Measurements from ENCODE around the gene AP1M1. TPM values are rescaled to one million over a fixed set of nuclear protein-coding genes. Genes with fewer than 3 reads are reported as not detected.

AP1M1 gene
- polyA plus RNA-seq, 1 donor from 2014 or later: 130 TPM

DNA sequence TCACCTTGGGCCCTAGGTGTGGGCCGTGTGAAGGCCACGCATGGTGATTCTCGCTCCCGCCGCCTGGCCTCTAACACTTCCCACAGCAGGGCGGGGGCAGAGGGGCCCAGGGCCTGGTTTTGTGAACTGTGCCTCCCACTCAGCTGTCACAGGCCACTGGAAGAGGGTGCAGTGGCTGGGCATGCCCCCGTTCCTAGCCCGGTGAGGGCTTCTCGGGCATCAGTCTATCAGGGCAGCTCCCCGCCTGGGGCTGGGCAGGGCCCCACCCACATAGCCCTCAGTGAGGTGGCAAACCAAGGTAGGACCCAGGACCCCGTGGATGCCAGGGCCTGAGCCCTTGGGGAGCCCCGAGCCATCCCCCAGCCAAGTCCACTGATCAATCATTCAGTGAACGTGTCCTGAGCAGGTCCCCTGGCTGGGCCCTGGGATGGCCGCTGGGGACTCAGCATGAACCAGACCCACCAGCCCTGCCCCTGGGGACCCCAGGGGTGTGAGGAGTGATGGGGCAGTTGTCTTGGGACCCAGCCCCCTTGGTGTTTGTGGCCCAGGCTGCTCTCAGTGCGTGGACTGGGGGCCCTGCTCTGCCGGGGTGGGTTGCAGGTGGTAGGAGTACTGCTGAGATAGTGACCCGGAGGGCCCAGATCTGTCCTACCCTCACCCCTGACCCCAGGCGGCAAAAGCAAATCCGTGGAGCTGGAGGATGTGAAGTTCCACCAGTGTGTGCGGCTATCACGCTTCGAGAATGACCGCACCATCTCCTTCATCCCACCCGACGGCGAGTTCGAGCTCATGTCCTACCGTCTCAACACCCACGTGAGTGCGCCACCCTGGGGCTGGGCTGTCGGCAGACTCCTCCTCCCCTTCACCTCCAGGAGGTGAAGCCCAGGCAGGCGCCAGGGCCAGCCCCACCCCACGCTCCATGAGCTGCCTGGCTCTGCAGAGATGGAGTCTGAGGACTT, 29.4 kb downstream of the AP1M1 start:
- Mint-ChIP-seq H3K27me3 (no peaks in the 10 kb centered on the region), H3K4me1 (no peaks in the 10 kb centered on the region), H3K4me3 (no peak overlapping the region), H3K9me3 (no peaks in the 10 kb centered on the region), H3K36me3 (peaks cover 16% of the 10 kb centered on the region), H3K27ac (no peak overlapping the region)

GRCh38 chr19:16227837-16228636, 30.3 kb downstream of the AP1M1 start:
- Mint-ChIP-seq H3K4me1 (no peaks in the 10 kb centered on the region), H3K36me3 (peaks cover 9% of the 10 kb centered on the region), H3K27ac (no peak overlapping the region), H3K9me3 (no peaks in the 10 kb centered on the region), H3K4me3 (no peak overlapping the region), H3K27me3 (no peaks in the 10 kb centered on the region)

- no peaks in the 10 kb centered on the region for H3K4me1 Mint-ChIP-seq
- H3K4me3 Mint-ChIP-seq: no peak overlapping the region
- no peaks in the 10 kb centered on the region for H3K27me3 Mint-ChIP-seq
- H3K27ac Mint-ChIP-seq: no peak overlapping the region
- H3K9me3 Mint-ChIP-seq: no peaks in the 10 kb centered on the region
- H3K36me3 Mint-ChIP-seq: peaks cover 6% of the 10 kb centered on the region
Observed at GRCh38 chr19:16228637-16229321, 31.1 kb downstream of the AP1M1 start.

GRCh38 chr19:16229322-16229641, 31.6 kb downstream of the AP1M1 start:
- H3K27ac Mint-ChIP-seq: no peak overlapping the region
- H3K36me3 Mint-ChIP-seq: peaks cover 6% of the 10 kb centered on the region
- no peak overlapping the region for H3K4me3 Mint-ChIP-seq
- H3K4me1 Mint-ChIP-seq: no peaks in the 10 kb centered on the region
- H3K27me3 Mint-ChIP-seq: no peaks in the 10 kb centered on the region
- no peaks in the 10 kb centered on the region for H3K9me3 Mint-ChIP-seq

- peaks cover 4 to 6% (median 5%) of the 10 kb centered on the region in 3 donors for H3K4me1 Mint-ChIP-seq
- H3K36me3 Mint-ChIP-seq: peaks cover 17% of the 10 kb centered on the region
- H3K4me3 Mint-ChIP-seq: no peak overlapping the region
- no peaks in the 10 kb centered on the region for H3K27me3 Mint-ChIP-seq
- no peaks in the 10 kb centered on the region for H3K9me3 Mint-ChIP-seq
- no peak overlapping the region for H3K27ac Mint-ChIP-seq
Observed at GRCh38 chr19:16232127-16232526, 34.4 kb downstream of the AP1M1 start.

DNA sequence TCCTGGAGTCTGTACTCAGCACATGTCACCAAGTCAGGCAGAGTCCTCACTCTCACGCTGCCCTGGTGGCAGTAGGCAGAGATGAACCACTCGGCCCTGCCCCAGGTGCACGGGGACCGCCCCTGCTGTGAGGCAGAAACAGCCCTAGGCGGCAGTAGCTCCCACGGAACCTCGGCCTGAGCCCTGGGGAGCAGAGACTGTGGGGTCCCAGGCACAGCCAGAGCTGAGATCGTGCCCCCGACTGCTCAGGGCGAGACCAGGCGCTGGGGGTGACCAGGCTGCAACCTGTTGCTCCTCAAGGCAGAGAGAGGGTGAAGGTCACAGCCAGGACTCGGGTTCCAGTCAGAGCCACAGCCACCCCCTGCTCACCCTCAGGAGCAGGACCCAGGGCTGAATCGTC, 34.9 kb downstream of the AP1M1 start:
- peaks cover 17% of the 10 kb centered on the region for H3K36me3 Mint-ChIP-seq

GRCh38 chr19:16233081-16233776, 35.5 kb downstream of the AP1M1 start:
- H3K9me3 Mint-ChIP-seq: no peaks in the 10 kb centered on the region
- no peak overlapping the region for H3K27ac Mint-ChIP-seq
- H3K4me3 Mint-ChIP-seq: no peak overlapping the region
- H3K27me3 Mint-ChIP-seq: no peaks in the 10 kb centered on the region
- peaks cover 17% of the 10 kb centered on the region for H3K36me3 Mint-ChIP-seq
- peaks cover 7 to 10% (median 8%) of the 10 kb centered on the region in 3 donors for H3K4me1 Mint-ChIP-seq

More for the DNA sequence above, 34.9 kb downstream of the AP1M1 start:
- Mint-ChIP-seq H3K4me3 (no peak overlapping the region), H3K27me3 (no peaks in the 10 kb centered on the region), H3K4me1 (peaks cover 4 to 6% (median 5%) of the 10 kb centered on the region in 3 donors), H3K9me3 (no peaks in the 10 kb centered on the region), H3K27ac (no peak overlapping the region)

- peaks cover 17% of the 10 kb centered on the region for H3K36me3 Mint-ChIP-seq
- no peaks in the 10 kb centered on the region for H3K9me3 Mint-ChIP-seq
- H3K4me1 Mint-ChIP-seq: peaks cover 10 to 15% (median 12%) of the 10 kb centered on the region in 3 donors
- H3K4me3 Mint-ChIP-seq: no peak overlapping the region
- no peaks in the 10 kb centered on the region for H3K27me3 Mint-ChIP-seq
- H3K27ac Mint-ChIP-seq: no peak overlapping the region
Observed at GRCh38 chr19:16233836-16234551, 36.3 kb downstream of the AP1M1 start.

- H3K4me1 Mint-ChIP-seq: peaks cover 10 to 15% (median 13%) of the 10 kb centered on the region in 3 donors
- H3K27me3 Mint-ChIP-seq: no peaks in the 10 kb centered on the region
- no peak overlapping the region for H3K4me3 Mint-ChIP-seq
- no peak overlapping the region for H3K27ac Mint-ChIP-seq
- H3K36me3 Mint-ChIP-seq: peaks cover 13% of the 10 kb centered on the region
- no peaks in the 10 kb centered on the region for H3K9me3 Mint-ChIP-seq
Observed at GRCh38 chr19:16234552-16235445, 37.1 kb downstream of the AP1M1 start.

DNA sequence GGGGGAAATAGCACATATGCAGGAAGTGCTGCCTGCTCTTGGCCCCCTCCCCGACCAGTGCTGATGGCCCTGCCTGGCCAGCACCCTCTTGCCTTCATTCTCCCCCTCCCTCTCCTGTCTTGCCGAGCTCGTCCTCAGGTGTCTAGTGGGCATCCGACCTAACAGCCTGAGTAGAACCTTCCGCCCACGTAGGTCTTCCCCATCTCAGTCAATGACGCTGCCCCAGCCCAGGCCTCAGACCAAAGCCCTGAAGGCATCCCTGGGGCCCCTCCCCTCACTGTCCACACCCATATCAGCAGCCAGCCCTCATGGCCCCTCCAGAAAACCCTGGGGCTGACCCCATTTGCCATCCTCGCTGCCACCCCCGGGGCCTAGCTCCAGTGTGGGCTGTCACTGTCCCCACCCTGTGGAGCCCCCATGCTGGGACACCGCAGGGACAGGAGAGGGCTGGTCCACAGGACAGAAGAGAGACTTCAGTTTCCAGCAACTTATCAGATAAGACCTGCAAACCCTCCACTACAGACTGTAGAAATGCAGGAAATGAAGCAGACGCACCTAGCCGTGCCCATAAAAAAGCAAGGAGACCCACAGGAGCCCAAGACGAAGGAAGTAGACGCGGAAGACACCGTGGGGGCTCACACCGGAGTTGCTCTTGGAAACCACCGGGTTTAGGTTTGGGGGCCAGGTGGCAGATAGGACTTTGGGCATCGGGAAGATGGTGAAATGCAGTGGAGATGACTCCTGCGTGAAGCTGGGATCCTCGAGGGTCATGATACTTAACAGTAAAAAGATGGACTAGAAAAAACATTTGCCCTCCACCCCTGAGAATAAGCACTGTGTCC, 38.3 kb downstream of the AP1M1 start:
- Mint-ChIP-seq H3K36me3 (peaks cover 10% of the 10 kb centered on the region), H3K27ac (peak overlapping the region in 2 of 3 donors; percentile 15 to 72), H3K4me3 (no peak overlapping the region), H3K4me1 (peaks cover 10 to 15% (median 13%) of the 10 kb centered on the region in 3 donors), H3K9me3 (no peaks in the 10 kb centered on the region), H3K27me3 (no peaks in the 10 kb centered on the region)

- H3K4me3 Mint-ChIP-seq: peak overlapping the region in 1 of 4 donors; percentile 45
- no peaks in the 10 kb centered on the region for H3K27me3 Mint-ChIP-seq
- peak overlapping the region in 1 of 3 donors; percentile 54 for H3K27ac Mint-ChIP-seq
- no peaks in the 10 kb centered on the region for H3K36me3 Mint-ChIP-seq
- H3K9me3 Mint-ChIP-seq: no peaks in the 10 kb centered on the region
- peaks cover 6 to 21% (median 16%) of the 10 kb centered on the region in 3 donors for H3K4me1 Mint-ChIP-seq
Observed at GRCh38 chr19:16244091-16244490, 46.4 kb downstream of the AP1M1 start.

DNA sequence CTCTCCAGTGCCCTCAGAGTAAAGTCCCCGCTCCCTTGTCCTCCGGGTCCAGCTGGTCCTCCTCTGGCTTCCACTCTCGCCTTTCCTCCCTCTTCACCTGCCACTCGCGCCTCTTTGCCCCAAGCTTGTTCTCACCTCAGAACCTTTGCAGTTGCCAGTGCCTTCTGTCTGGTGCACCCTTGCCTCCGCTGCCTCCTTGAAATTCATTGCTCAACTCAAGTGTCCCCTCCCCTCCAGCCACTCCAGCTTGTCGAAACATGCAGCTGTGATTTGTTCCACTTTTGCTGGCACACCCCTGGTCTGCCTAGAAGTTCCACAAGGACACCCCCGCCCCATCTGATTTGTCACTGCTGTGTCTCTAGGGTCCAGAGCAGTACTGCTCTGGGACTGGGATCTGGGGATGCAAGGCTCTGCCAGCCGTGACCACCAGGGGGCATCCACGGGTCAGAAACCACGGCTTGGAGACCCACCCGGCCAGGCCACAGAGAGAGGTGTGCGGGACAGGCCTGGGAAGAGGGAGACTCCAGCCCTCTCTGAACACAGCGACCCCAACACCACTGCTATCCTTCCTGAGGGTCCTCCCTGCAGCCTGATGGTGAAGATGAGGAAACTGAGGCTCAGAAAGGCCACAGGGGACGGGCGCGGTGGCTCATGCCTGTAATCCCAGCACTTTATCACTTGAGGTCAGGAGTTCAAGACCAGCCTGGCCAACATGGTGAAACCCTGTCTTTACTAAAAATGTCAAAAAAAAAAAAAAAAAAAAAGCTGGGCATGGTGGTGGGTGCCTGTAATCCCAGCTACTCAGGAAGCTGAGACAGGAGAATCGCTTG, 49.9 kb downstream of the AP1M1 start:
- H3K4me3 Mint-ChIP-seq: peak overlapping the region in 3 of 4 donors; percentile 52 to 83 (median 74)
- no peaks in the 10 kb centered on the region for H3K36me3 Mint-ChIP-seq
- H3K4me1 Mint-ChIP-seq: peaks cover 13 to 26% (median 21%) of the 10 kb centered on the region in 3 donors
- no peaks in the 10 kb centered on the region for H3K27me3 Mint-ChIP-seq
- H3K27ac Mint-ChIP-seq: peak overlapping the region; percentile 59 to 92 (median 74)
- no peaks in the 10 kb centered on the region for H3K9me3 Mint-ChIP-seq

Measured in IgD-negative memory B cell (primary cell).